HG03558 (cell line): ENCODE data around the gene FCSK.
"Not testable (repeated sequence)": the region's sequence is repeated elsewhere in the genome, so short reads cannot be mapped to it uniquely, and the experiment has no call there.

Experiments used
- ATAC-seq: cut with Tn5 transposase; IDR thresholded peaks from one replicate; pipeline ENCODE4 v1.9.1; 2021; ENCODE audit warnings: moderate number of reproducible peaks; ENCODE audit not compliant: unreplicated experiment; ENCODE audit errors: extremely low read depth

The FCSK gene

GRCh38 chr16:70451004-70451340 is 3.4 kb upstream of the FCSK start:
- ATAC-seq = not testable (repeated sequence)

GRCh38 chr16:70453117-70453891 is 1.1 kb upstream of the FCSK start:
- ATAC-seq = no peak

GRCh38 chr16:70453892-70454221 is 538 bp upstream of the FCSK start:
- ATAC-seq = no peak

DNA sequence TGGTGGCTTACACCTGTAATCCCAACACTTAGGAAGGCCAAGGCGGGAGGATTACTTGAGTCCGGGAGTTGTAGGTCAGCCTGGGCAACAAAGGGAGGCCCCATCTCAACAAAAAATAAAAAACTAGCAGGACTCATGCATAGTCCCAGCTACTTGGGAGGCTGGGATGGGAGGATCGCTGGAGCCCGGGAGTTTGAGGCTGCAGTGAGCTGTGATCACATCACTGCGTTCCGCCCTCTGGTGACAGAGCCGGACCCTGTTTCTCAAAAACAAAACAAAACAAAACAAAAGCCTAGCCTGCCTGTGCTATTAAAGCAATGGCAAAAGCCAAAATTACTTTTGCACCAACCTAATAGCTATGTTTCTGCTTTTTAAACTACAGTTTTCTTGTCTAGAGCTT is 1.5 kb downstream of the FCSK start:
- no peak for ATAC-seq

DNA sequence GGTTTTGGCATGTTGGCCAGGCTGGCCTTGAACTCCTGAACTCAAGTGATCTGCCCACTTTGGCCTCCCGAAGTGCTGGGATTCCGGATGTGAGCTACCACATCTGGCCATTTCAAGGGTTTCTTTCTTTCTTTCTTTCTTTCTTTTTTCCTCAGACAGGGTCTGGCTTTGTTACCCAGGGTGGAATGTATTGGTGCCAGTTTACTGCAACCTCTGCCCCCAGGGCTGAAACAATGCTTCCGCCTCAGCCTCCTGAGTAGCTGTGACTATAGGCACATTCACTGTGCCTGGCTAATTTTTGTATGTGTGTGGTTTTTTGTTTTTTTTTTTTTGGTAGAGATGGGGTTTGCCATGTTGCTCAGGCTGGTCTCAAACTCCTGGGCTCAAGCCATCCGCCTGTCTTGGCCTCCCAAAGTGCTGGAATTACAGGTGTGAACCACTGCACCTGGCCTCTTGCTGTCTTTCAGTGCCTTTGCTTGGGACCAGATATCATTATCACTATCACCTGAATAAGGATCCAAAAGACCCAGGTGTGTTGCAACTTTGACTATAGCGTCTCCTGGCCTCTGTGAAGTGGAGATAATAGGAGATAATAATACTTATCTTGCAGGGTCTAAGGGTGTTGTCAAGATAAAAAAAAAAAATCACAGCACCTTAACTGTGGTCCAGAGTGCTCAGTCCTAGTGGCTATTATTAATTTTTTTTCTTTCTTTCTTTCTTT is 3.2 kb downstream of the FCSK start:
- no peak for ATAC-seq

DNA sequence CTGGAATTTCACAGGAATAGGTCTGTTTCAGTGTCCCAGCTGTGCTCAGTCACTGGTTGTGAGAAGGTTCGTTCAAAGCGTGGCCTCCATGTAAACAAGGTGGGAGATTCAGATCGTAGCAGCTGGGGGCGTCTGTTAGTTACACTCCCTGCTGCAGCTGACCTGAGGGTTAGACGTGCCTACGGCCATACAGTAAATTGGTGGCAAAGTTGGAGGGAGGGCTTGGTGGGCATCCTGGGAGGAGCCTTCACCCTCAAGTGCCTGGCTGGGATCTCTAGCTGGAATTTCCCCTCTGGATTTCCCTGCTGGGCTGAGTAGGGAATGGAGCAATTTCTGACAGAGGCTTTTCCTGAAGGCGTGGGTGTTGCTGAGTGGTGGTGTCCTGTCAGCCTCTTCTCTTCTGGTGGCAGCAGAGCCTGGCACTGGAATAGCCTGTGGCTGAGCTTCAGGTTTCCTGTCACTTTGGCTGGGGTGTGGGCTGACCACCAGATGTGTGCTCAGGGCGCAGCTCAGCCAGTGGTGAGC is 6.4 kb downstream of the FCSK start:
- no peak for ATAC-seq

DNA sequence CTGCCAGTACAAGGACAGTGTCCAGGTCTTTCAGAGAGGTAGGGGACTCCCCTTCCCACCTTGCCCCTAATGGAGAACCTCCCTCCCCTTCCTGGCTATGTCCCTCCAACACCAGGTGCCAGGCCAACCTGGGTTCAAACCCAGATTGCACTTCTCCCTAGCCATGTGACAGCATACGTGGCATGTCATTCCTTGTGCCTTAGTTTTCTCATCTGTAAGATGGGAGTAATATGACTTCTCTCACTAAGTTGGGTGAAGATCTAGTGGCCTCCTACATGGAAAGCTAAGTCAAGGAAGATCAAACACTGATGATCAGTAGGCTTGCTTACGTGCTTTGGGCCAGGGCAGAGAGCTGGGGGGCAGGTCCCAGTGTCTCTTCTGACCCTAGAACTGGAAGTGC is 8.8 kb downstream of the FCSK start:
- no peak for ATAC-seq

GRCh38 chr16:70465999-70466804 is 11.8 kb downstream of the FCSK start:
- ATAC-seq = no peak

DNA sequence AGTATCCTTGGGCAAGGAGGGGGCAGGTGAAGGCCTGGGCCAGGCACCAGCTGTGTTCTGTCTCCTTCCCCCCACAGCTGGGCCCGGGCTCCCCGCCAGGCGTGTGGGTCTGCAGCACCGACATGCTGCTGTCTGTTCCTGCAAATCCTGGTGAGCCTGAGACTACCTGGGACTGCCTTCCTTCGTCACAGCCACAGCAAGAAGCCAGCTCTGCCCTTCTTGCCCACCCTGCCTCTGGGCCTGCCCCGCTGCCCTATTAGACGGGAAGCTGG is 12.3 kb downstream of the FCSK start:
- ATAC-seq = no peak

DNA sequence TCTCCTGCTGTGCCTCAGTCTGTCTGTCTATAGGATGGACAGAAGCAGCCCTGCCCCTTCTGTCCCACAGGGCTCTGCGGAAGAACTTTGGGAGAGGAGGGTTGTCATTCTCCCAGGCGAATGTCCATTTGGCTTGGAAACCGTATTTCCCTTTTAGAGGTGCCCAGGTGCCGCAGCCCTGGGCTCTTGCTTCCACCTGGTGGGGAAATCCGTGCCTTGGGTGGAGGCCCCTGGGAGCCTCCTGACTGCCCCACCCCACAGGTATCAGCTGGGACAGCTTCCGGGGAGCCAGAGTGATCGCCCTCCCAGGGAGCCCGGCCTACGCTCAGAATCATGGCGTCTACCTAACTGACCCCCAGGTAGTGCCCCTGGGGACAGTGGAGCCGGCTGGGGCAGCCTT is 12.7 kb downstream of the FCSK start:
- no peak for ATAC-seq

DNA sequence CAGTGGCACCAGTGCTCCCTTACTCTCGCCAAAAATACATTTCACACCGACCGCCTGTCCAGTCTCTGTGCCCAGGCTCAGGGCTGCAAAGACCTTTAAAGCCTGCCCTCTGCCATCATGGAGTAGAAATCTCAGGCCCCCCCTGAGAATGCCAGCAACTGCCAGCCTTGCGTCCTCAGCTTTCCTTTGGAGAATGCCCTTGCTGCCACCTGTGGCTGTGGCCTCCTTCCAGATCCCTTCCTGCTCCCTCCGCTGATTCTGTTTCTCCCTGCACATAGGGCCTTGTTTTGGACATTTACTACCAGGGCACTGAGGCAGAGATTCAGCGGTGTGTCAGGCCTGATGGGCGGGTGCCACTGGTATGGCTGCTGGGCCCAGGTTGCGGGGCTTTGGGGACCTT is 13.2 kb downstream of the FCSK start:
- ATAC-seq = no peak

- no peak for ATAC-seq
These were observed 14.6 kb downstream of the FCSK start for GRCh38 chr16:70468776-70469525.

GRCh38 chr16:70470141-70470926 is 15.9 kb downstream of the FCSK start:
- no peak for ATAC-seq

DNA sequence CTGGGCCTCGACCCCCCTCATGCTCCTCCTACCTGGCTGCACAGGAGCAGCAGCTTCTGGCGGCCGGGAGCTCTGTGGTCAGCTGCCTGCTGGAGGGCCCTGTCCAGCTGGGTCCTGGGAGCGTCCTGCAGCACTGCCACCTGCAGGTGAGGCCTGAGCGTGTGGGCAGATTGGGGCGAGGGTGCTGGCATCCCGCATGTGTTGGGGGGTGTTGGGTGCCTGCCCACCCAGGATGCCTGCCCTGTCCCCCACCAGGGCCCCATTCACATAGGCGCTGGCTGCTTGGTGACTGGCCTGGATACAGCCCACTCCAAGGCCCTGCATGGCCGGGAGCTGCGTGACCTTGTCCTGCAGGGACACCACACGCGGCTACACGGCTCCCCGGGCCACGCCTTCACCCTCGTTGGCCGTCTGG is 16.5 kb downstream of the FCSK start:
- no peak for ATAC-seq

GRCh38 chr16:70472786-70473433 is 18.5 kb downstream of the FCSK start:
- no peak for ATAC-seq

- no peak for ATAC-seq
These were observed 19.3 kb downstream of the FCSK start for GRCh38 chr16:70473446-70474319.

DNA sequence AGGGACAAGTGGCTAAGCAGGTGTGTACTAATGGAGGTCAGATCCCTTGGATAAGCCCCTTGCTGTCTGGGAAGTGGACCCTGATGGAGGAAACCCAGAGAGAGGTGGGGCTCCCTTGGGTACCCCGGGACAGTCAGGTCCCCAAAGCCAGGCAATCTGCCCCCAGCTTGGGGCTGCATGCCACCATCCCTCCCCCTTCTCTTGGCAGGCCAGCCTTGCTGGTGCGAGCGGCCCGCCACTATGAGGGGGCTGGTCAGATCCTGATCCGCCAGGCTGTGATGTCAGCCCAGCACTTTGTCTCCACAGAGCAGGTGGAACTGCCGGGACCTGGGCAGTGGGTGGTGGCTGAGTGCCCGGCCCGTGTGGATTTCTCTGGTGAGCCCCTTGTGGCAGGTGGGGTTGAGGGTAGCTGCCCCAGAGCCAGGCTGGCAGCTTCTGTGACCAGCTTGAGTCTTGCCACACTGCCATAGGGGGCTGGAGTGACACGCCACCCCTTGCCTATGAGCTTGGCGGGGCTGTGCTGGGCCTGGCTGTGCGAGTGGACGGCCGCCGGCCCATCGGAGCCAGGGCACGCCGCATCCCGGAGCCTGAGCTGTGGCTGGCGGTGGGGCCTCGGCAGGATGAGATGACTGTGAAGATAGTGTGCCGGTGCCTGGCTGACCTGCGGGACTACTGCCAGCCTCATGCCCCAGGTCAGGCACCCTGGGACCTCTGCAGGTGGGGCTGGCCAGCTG is 20.1 kb downstream of the FCSK start:
- ATAC-seq = no peak
